Testis (tissue), 2 donors: ENCODE data around the gene CSRNP3.

ENCODE experiments used
- CTCF ChIP-seq, 3 experiments: fragments of 450-650 bp in 2 of 3; fragments of 200-600 bp in 1 of 3; sonication (generic) in 1 of 3; IDR thresholded peaks; one replicate each; pipeline ENCODE4 v1.5.1; 2016 to 2019; ENCODE audit warnings: antibody characterized with exemption in 3 of 3, mild to moderate bottlenecking in 2 of 3, moderate library complexity in 1 of 3
- POLR2A ChIP-seq: fragments of 450-650 bp; IDR thresholded peaks from one replicate; pipeline ENCODE4 v1.6.1; 2017; ENCODE audit warnings: antibody characterized with exemption, mild to moderate bottlenecking, moderate library complexity

GRCh38 chr2:165699946-165700345, 230.4 kb downstream of the CSRNP3 start:
- TF ChIP-seq POLR2A = no peak
- TF ChIP-seq CTCF (IDR thresholded peaks at IDR 0.05) = no peak
